K562 (cell line): ENCODE data around the gene SORCS1. TPM values are rescaled to one million over a fixed set of nuclear protein-coding genes. Genes with fewer than 3 reads are reported as not detected.

Experiments
- ARHGAP35 ChIP-seq: fragments of 450-650 bp; IDR thresholded peaks from 2 replicates; pipeline ENCODE4 v1.6.1; 2018; ENCODE audit not compliant: partially characterized antibody
- ARID3B ChIP-seq: fragments of 250-450 bp; sonication (Bioruptor Pico); IDR thresholded peaks from 2 replicates; pipeline ENCODE4 v1.4.0; 2020; ENCODE audit warnings: borderline replicate concordance
- ATF7 ChIP-seq: fragments of 450-650 bp; IDR thresholded peaks from 2 replicates; pipeline ENCODE4 v1.7.1; 2014; ENCODE audit warnings: mild to moderate bottlenecking, moderate library complexity
- CREM ChIP-seq: IDR thresholded peaks from 2 replicates; pipeline ENCODE4 v1.6.1; 2014; ENCODE audit warnings: antibody characterized with exemption, low read depth
- ETS2 ChIP-seq: IDR thresholded peaks from 2 replicates; pipeline ENCODE4 v1.6.1; 2016; ENCODE audit warnings: borderline replicate concordance, missing genetic modification characterization, mild to moderate bottlenecking, moderate library complexity, missing compliant biosample characterization; ENCODE audit not compliant: poor library complexity, severe bottlenecking
- LCOR ChIP-seq: sonication (generic); formaldehyde crosslinking; IDR thresholded peaks from 2 replicates; pipeline ENCODE4 v1.8.0; 2022; ENCODE audit warnings: mild to moderate bottlenecking, missing genetic modification reagents
- MAFF ChIP-seq: IDR thresholded peaks from 2 replicates; pipeline ENCODE4 v1.6.1; 2012; ENCODE audit warnings: low read length, improper control_type of control experiment
- MLLT1 ChIP-seq, 2 experiments: fragments of 450-650 bp; IDR thresholded peaks; 2 replicates each; pipeline ENCODE4 v1.6.1; 2016
- NFIX ChIP-seq: fragments of 250-450 bp; sonication (Bioruptor Pico); IDR thresholded peaks from 2 replicates; pipeline ENCODE4 v1.4.0; 2020; ENCODE audit warnings: low read depth, mild to moderate bottlenecking, moderate library complexity
- SMARCA5 ChIP-seq: fragments of 450-650 bp; IDR thresholded peaks from 2 replicates; pipeline ENCODE4 v1.6.1; 2016
- SP2 ChIP-seq: IDR thresholded peaks from 2 replicates; pipeline ENCODE4 v1.6.1; 2011; ENCODE audit warnings: mild to moderate bottlenecking, low read depth, low read length, moderate library complexity; ENCODE audit not compliant: poor library complexity, severe bottlenecking; ENCODE audit errors: extremely low read depth
- TFE3 ChIP-seq: fragments of 450-650 bp; formaldehyde crosslinking; IDR thresholded peaks from 2 replicates; pipeline ENCODE4 v1.4.0; 2020; ENCODE audit warnings: mild to moderate bottlenecking, mixed read lengths
- TSC22D4 ChIP-seq: fragments of 450-650 bp; IDR thresholded peaks from 2 replicates; pipeline ENCODE4 v1.6.1; 2016; ENCODE audit warnings: missing genetic modification characterization, missing biosample characterization, control low read depth
- ZHX1 ChIP-seq: fragments of 150-350 bp; conservative IDR thresholded peaks from 2 replicates; pipeline ENCODE4 v1.6.1; 2014; ENCODE audit warnings: low read length
- ZNF280A ChIP-seq: fragments of 450-650 bp; IDR thresholded peaks from 2 replicates; pipeline ENCODE4 v1.6.1; 2018; ENCODE audit warnings: mild to moderate bottlenecking, low read depth; ENCODE audit not compliant: partially characterized antibody
- ZNF384 ChIP-seq: IDR thresholded peaks from 2 replicates; pipeline ENCODE4 v1.6.1; 2012; ENCODE audit warnings: low read depth, low read length, improper control_type of control experiment
- ZNF444 ChIP-seq: fragments of 250-450 bp; sonication (Bioruptor Pico); IDR thresholded peaks from 2 replicates; pipeline ENCODE4 v1.4.0; 2020; ENCODE audit warnings: mild to moderate bottlenecking, moderate library complexity
- polyA plus RNA-seq, 8 experiments: library from polyadenylated mRNA; depleted of rRNA in 4 of 8; stranded (reverse) in 5 of 8; unstranded in 3 of 8; fragments of >200 nt; fragmentation: Nextera tagmentation in 2 of 8; fragmentation: Illumina TruSeq in 1 of 8; extraction: Ambion mirVana in 2 of 8; extraction: Trizol in 1 of 8; gene quantifications; 2 replicates each; pipeline versions ENCODE4 v1.2.1 to v1.2.3, GENCODE V29; 2011 to 2014; ENCODE audit warnings: inconsistent platforms in 1 of 8, missing spikeins in 1 of 8
- total RNA-seq, 7 experiments: library from RNA; depleted of rRNA in 6 of 7; stranded (reverse); fragments of >200 nt in 6 of 7; fragmentation: Illumina TruSeq in 2 of 7; extraction: Trizol in 2 of 7; gene quantifications; 2 replicates each; pipeline versions ENCODE4 v1.2.1 to v1.2.3, GENCODE V29; 2011 to 2021; ENCODE audit warnings: low replicate concordance in 1 of 7
- TF ChIP-seq, protein P1 (sequence below): sonication (generic); formaldehyde crosslinking; IDR thresholded peaks from 2 replicates; pipeline ENCODE4 v1.8.1; 2023; ENCODE audit warnings: mild to moderate bottlenecking, missing genetic modification reagents

SORCS1 gene
- total and polyA plus RNA-seq, 9 of the 15 experiments (the other 6 are each of a cell fraction or from before 2014, with no cell fraction given) = 1.5 to 3.9 (median 2.7) TPM

DNA sequence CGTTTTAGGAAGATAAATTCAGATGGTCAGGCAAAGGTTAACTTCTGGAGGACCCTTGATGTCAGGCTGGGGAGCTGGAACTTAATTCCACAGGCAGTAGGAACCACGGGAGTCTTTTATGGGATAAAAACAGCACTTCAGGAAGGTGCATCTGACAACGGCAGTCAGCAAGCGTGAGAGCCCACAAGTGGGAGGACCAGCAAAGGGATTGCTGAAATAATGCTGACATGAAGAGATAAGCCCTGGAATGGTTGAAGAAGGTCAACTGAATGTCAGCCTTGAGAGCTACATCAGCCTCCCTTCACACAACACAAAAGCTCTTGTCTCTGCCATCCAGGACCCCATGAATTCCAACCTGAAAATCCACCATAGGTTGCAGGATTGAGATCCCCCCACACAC, 138.8 kb downstream of the SORCS1 start (continued):
- TF ChIP-seq ETS2 (tag) (no peak), NFIX (no peak), MLLT1 (IDR thresholded peaks at IDR 0.05) (0 out of 4 replicates have a peak, but pooled peaks of 1 of the 2 experiments have one; percentile 42), CREM (peak; percentile 30; the same call in 1 of the 2 replicates), TFE3 (CRISPR knock-in tag) (no peak), LCOR (CRISPR knock-in tag) (no peak), ARHGAP35 (no peak), ZNF384 (no peak), ZNF444 (CRISPR knock-in tag) (no peak), ATF7 (no peak), ZHX1 (no peak), ARID3B (CRISPR knock-in tag) (no peak), TSC22D4 (no peak), SMARCA5 (no peak), SP2 (no peak), MAFF (peak; percentile 70), ZNF280A (no peak)
- TF ChIP-seq, protein P1, sequence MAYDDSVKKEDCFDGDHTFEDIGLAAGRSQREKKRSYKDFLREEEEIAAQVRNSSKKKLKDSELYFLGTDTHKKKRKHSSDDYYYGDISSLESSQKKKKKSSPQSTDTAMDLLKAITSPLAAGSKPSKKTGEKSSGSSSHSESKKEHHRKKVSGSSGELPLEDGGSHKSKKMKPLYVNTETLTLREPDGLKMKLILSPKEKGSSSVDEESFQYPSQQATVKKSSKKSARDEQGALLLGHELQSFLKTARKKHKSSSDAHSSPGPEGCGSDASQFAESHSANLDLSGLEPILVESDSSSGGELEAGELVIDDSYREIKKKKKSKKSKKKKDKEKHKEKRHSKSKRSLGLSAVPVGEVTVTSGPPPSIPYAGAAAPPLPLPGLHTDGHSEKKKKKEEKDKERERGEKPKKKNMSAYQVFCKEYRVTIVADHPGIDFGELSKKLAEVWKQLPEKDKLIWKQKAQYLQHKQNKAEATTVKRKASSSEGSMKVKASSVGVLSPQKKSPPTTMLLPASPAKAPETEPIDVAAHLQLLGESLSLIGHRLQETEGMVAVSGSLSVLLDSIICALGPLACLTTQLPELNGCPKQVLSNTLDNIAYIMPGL (CRISPR knock-in tag) = no peak
